HepG2 (cell line): Measurements from ENCODE around the gene NFE2. TPM values are rescaled to one million over a fixed set of nuclear protein-coding genes. Genes with fewer than 3 reads are reported as not detected.
A peak's percentile ranks its signal among the peaks of the same experiment; 100 is the strongest.

Experiments used
- CCAR2 ChIP-seq: fragments of 200-400 bp; formaldehyde crosslinking; optimal IDR thresholded peaks from 2 replicates; pipeline ENCODE3; 2018; ENCODE audit warnings: low read depth, mild to moderate bottlenecking, low read length, moderate library complexity
- CCDC6 ChIP-seq: sonication (generic); formaldehyde crosslinking; IDR thresholded peaks from 2 replicates; pipeline ENCODE4 v1.8.1; 2022; ENCODE audit warnings: mild to moderate bottlenecking, missing genetic modification reagents, moderate library complexity
- CHD4 ChIP-seq: fragments of 200-600 bp; sonication (generic); IDR thresholded peaks from 2 replicates; pipeline ENCODE4 v1.7.0; 2017; ENCODE audit warnings: mild to moderate bottlenecking, low read length, borderline replicate concordance
- FOSL2 ChIP-seq: sonication (generic); formaldehyde crosslinking; IDR thresholded peaks from 2 replicates; pipeline ENCODE4 v1.4.0; 2020; ENCODE audit warnings: missing genetic modification reagents
- HNF4A ChIP-seq: sonication (generic); formaldehyde crosslinking; IDR thresholded peaks from 2 replicates; pipeline ENCODE4 v1.4.0; 2020; ENCODE audit warnings: missing genetic modification reagents
- HNRNPUL1 ChIP-seq: fragments of 200-400 bp; formaldehyde crosslinking; IDR thresholded peaks from 2 replicates; pipeline ENCODE4 v1.6.1; 2017; ENCODE audit warnings: low read depth, mild to moderate bottlenecking, low read length, moderate library complexity
- KDM6A ChIP-seq: IDR thresholded peaks from 2 replicates; pipeline ENCODE4 v1.6.1; 2016; ENCODE audit warnings: low read depth
- MBD4 ChIP-seq: IDR thresholded peaks from 2 replicates; pipeline ENCODE4 v1.6.1; 2012; ENCODE audit warnings: low read length, inconsistent platforms, borderline replicate concordance
- MIER3 ChIP-seq: IDR thresholded peaks from 2 replicates; pipeline ENCODE4 v1.6.1; 2016; ENCODE audit warnings: missing compliant biosample characterization, borderline replicate concordance
- MYNN ChIP-seq: sonication (generic); formaldehyde crosslinking; IDR thresholded peaks from 2 replicates; pipeline ENCODE4 v1.4.0; 2020; ENCODE audit warnings: mild to moderate bottlenecking, low read depth, missing genetic modification reagents
- NCOA1 ChIP-seq: sonication (generic); formaldehyde crosslinking; IDR thresholded peaks from 2 replicates; pipeline ENCODE4 v1.9.0; 2021; ENCODE audit warnings: missing genetic modification reagents
- NCOA2 ChIP-seq: sonication (generic); formaldehyde crosslinking; IDR thresholded peaks from 2 replicates; pipeline ENCODE4 v1.8.0; 2022; ENCODE audit warnings: inconsistent platforms
- NFIC ChIP-seq: IDR thresholded peaks from 2 replicates; pipeline ENCODE4 v1.6.1; 2012; ENCODE audit warnings: mild to moderate bottlenecking, low read length, inconsistent platforms
- ONECUT2 ChIP-seq: sonication (generic); formaldehyde crosslinking; IDR thresholded peaks from 2 replicates; pipeline ENCODE4 v1.4.0; 2020; ENCODE audit warnings: missing genetic modification reagents
- PRPF4 ChIP-seq: fragments of 200-400 bp; formaldehyde crosslinking; IDR thresholded peaks from 2 replicates; pipeline ENCODE4 v1.6.1; 2016; ENCODE audit warnings: low read length, low read depth; ENCODE audit not compliant: poor library complexity, severe bottlenecking
- RAD51 ChIP-seq: fragments of 450-650 bp; IDR thresholded peaks from 2 replicates; pipeline ENCODE4 v1.6.1; 2016; ENCODE audit warnings: borderline replicate concordance
- REL ChIP-seq: sonication (generic); formaldehyde crosslinking; conservative IDR thresholded peaks from 2 replicates; pipeline ENCODE4 v1.8.0; 2022; ENCODE audit warnings: mild to moderate bottlenecking, missing genetic modification reagents, moderate library complexity
- RFX5 ChIP-seq: IDR thresholded peaks from 2 replicates; pipeline ENCODE4 v1.6.1; 2011; ENCODE audit warnings: low read depth, low read length, improper control_type of control experiment
- ZNF567 ChIP-seq: sonication (generic); formaldehyde crosslinking; IDR thresholded peaks from 2 replicates; pipeline ENCODE4 v1.8.1; 2023; ENCODE audit warnings: mild to moderate bottlenecking, missing genetic modification reagents, borderline replicate concordance
- ZNF598 ChIP-seq: sonication (generic); formaldehyde crosslinking; IDR thresholded peaks from 2 replicates; pipeline ENCODE4 v1.5.1; 2020; ENCODE audit warnings: mild to moderate bottlenecking, missing genetic modification reagents, borderline replicate concordance
- ZNF792 ChIP-seq: IDR thresholded peaks from 2 replicates; pipeline ENCODE4 v1.6.1; 2016
- polyA plus RNA-seq, 8 experiments: library from polyadenylated mRNA; depleted of rRNA in 3 of 8; stranded (reverse) in 7 of 8; unstranded in 1 of 8; fragments of >200 nt; fragmentation: Illumina TruSeq in 4 of 8; extraction: Trizol in 4 of 8; gene quantifications; 2 replicates each; pipeline versions ENCODE4 v1.2.1 to v1.2.3, GENCODE V29; 2011 to 2016; ENCODE audit warnings: low read depth in 4 of 8, missing spikeins in 1 of 8, mixed read lengths in 1 of 8; ENCODE audit not compliant: insufficient read depth in 1 of 8
- total RNA-seq, 5 experiments: library from RNA; depleted of rRNA; stranded (reverse); fragments of >200 nt; fragmentation: Illumina TruSeq; extraction: Trizol; gene quantifications; 2 replicates each; pipeline ENCODE4 v1.2.3, GENCODE V29; 2016; ENCODE audit warnings: low read depth in 1 of 5
- TF ChIP-seq, protein P1 (sequence below): sonication (generic); formaldehyde crosslinking; IDR thresholded peaks from 2 replicates; pipeline ENCODE4 v1.8.0; 2022; ENCODE audit warnings: mild to moderate bottlenecking, missing genetic modification reagents
- TF ChIP-seq, protein P2 (sequence below): sonication (generic); formaldehyde crosslinking; IDR thresholded peaks from 2 replicates; pipeline ENCODE4 v1.5.0; 2020; ENCODE audit warnings: mild to moderate bottlenecking, low read depth, missing genetic modification reagents, borderline replicate concordance
- TF ChIP-seq, protein P3 (sequence below): sonication (generic); formaldehyde crosslinking; IDR thresholded peaks from 2 replicates; pipeline ENCODE4 v1.4.0; 2020; ENCODE audit warnings: missing genetic modification reagents, borderline replicate concordance
- TF ChIP-seq, protein P4 (sequence below): sonication (generic); formaldehyde crosslinking; IDR thresholded peaks from 2 replicates; pipeline ENCODE4 v1.5.0; 2020; ENCODE audit warnings: missing genetic modification reagents

The NFE2 gene
- total and polyA plus RNA-seq, 2 of the 13 experiments (the other 11 are each of a cell fraction or from before 2014, with no cell fraction given): 4.5 to 7.8 TPM

DNA sequence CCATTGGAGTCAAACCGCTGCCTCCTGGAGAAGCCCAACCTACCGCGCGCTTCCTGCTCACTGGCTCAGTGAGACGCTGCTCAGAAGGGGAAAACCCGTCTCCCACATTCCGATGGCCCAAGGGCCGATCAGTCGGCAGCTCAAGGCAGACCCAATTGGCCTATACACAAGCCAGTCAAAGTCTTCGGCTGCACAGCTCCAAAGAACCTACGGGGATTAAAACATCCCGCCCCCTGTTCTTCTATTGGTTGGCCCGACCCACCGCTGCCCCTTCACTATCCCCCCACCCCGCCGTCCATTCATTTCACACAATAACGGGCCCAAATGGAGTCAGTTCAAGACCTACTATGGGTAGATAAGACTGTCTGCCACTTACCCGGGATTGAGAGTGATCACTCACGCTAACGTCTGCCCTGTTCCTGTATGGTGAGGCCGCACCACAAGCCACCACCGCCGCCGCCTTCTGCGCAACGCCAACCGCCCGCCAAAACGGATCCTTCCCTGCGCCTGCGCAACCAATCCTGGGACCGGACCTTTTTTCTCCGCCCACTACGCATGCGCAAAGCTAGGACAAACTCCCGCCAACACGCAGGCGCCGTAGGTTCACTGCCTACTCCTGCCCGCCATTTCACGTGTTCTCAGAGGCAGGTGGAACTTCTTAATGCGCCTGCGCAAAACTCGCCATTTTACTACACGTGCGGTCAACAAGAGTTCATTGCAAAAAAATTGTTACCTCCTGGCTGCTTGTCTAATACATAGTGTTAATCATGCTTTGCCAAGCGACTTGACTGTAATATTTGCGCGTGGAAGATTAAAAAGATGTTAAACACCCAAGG is 21.0 kb downstream of the NFE2 start, which contains the start of gene CBX5 (continued):
- TF ChIP-seq CCDC6 (CRISPR knock-in tag): no peak
- TF ChIP-seq MBD4: no peak
- TF ChIP-seq ZNF567 (CRISPR knock-in tag): no peak; the same call in 1 of the 2 replicates
- no peak for TF ChIP-seq ONECUT2
- TF ChIP-seq HNF4A (CRISPR knock-in tag): peak; percentile 17; the same call in 1 of the 2 replicates
- TF ChIP-seq FOSL2 (CRISPR knock-in tag): no peak
- TF ChIP-seq, protein P1, sequence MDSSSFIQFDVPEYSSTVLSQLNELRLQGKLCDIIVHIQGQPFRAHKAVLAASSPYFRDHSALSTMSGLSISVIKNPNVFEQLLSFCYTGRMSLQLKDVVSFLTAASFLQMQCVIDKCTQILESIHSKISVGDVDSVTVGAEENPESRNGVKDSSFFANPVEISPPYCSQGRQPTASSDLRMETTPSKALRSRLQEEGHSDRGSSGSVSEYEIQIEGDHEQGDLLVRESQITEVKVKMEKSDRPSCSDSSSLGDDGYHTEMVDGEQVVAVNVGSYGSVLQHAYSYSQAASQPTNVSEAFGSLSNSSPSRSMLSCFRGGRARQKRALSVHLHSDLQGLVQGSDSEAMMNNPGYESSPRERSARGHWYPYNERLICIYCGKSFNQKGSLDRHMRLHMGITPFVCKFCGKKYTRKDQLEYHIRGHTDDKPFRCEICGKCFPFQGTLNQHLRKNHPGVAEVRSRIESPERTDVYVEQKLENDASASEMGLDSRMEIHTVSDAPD (CRISPR knock-in tag): 0 out of 2 replicates have a peak, but pooled peaks have one; percentile 52
- no peak for TF ChIP-seq PRPF4
- no peak for TF ChIP-seq NFIC
- TF ChIP-seq, protein P2, sequence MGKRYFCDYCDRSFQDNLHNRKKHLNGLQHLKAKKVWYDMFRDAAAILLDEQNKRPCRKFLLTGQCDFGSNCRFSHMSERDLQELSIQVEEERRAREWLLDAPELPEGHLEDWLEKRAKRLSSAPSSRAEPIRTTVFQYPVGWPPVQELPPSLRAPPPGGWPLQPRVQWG: no peak
- no peak for TF ChIP-seq KDM6A (CRISPR knock-in tag)
- TF ChIP-seq, protein P3, sequence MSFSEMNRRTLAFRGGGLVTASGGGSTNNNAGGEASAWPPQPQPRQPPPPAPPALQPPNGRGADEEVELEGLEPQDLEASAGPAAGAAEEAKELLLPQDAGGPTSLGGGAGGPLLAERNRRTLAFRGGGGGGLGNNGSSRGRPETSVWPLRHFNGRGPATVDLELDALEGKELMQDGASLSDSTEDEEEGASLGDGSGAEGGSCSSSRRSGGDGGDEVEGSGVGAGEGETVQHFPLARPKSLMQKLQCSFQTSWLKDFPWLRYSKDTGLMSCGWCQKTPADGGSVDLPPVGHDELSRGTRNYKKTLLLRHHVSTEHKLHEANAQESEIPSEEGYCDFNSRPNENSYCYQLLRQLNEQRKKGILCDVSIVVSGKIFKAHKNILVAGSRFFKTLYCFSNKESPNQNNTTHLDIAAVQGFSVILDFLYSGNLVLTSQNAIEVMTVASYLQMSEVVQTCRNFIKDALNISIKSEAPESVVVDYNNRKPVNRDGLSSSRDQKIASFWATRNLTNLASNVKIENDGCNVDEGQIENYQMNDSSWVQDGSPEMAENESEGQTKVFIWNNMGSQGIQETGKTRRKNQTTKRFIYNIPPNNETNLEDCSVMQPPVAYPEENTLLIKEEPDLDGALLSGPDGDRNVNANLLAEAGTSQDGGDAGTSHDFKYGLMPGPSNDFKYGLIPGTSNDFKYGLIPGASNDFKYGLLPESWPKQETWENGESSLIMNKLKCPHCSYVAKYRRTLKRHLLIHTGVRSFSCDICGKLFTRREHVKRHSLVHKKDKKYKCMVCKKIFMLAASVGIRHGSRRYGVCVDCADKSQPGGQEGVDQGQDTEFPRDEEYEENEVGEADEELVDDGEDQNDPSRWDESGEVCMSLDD (CRISPR knock-in tag): no peak
- no peak for TF ChIP-seq NCOA1 (CRISPR knock-in tag)
- TF ChIP-seq RAD51: no peak
- no peak for TF ChIP-seq MYNN
- TF ChIP-seq RFX5: no peak
- TF ChIP-seq CCAR2: no peak
- TF ChIP-seq REL (CRISPR knock-in tag): no peak; the same call in 1 of the 2 replicates
- peak; percentile 37 for TF ChIP-seq NCOA2
- TF ChIP-seq HNRNPUL1: no peak
- TF ChIP-seq ZNF792 (CRISPR knock-in tag): peak; percentile 68; the same call in 1 of the 2 replicates
- peak; percentile 67; the same call in 1 of the 2 replicates for TF ChIP-seq MIER3 (CRISPR knock-in tag)
- TF ChIP-seq ZNF598 (CRISPR knock-in tag): peak; percentile 56; the same call in 1 of the 2 replicates
- TF ChIP-seq, protein P4, sequence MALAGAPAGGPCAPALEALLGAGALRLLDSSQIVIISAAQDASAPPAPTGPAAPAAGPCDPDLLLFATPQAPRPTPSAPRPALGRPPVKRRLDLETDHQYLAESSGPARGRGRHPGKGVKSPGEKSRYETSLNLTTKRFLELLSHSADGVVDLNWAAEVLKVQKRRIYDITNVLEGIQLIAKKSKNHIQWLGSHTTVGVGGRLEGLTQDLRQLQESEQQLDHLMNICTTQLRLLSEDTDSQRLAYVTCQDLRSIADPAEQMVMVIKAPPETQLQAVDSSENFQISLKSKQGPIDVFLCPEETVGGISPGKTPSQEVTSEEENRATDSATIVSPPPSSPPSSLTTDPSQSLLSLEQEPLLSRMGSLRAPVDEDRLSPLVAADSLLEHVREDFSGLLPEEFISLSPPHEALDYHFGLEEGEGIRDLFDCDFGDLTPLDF (CRISPR knock-in tag): peak; percentile 98
- TF ChIP-seq CHD4: no peak
